Right atrium auricular region (tissue), 2 donors: ENCODE results near the gene LIMCH1. TPM values are rescaled to one million over a fixed set of nuclear protein-coding genes. Genes with fewer than 3 reads are reported as not detected.

Source experiments
- DNase-seq: peaks from one replicate; pipeline ENCODE4 v3.0.0-alpha.2; 2019; ENCODE audit warnings: low spot score
- H3K27ac ChIP-seq, 2 donors: fragments of 200-600 bp; sonication (generic); 1 replicate in 1 of 2; 2 replicates in 1 of 2; pipeline ENCODE4 v1.5.1; 2016 to 2019
- H3K27me3 ChIP-seq, 2 donors: fragments of 200-600 bp; sonication (generic); one replicate each; pipeline versions ENCODE4 v1.5.1 to v1.6.0; 2017 to 2019
- H3K36me3 ChIP-seq: fragments of 200-600 bp; sonication (generic); one replicate; pipeline ENCODE4 v1.5.1; 2016
- H3K4me1 ChIP-seq, 2 donors: fragments of 200-600 bp; sonication (generic); one replicate each; pipeline versions ENCODE4 v1.5.1 to v1.6.0; 2017 to 2019
- H3K4me3 ChIP-seq, 2 donors: fragments of 200-600 bp; sonication (generic); 1 replicate in 1 of 2; 2 replicates in 1 of 2; pipeline ENCODE4 v1.5.1; 2017 to 2019; ENCODE audit warnings: mild to moderate bottlenecking in 1 of 2, moderate library complexity in 1 of 2
- H3K9me3 ChIP-seq, 2 donors: fragments of 200-600 bp; sonication (generic); one replicate each; pipeline ENCODE4 v1.5.1; 2019
- total RNA-seq, 2 donors: library from RNA; depleted of rRNA; stranded (reverse); fragments of >200 nt; gene quantifications; one replicate each; pipeline ENCODE4 v1.1.0, GENCODE V29; 2016
- TF ChIP-seq, protein P1 (sequence below), 2 donors: fragments of 200-600 bp; sonication (generic); IDR thresholded peaks; one replicate each; pipeline ENCODE4 v1.5.1; 2019; ENCODE audit warnings: antibody characterized with exemption in 2 of 2

The LIMCH1 gene
- total RNA-seq, 2 donors from 2014 or later = 76.1 to 101 TPM

- Histone ChIP-seq H3K27ac (no peak overlapping the region), H3K9me3 (no peaks in the 10 kb centered on the region), H3K27me3 (no peaks in the 10 kb centered on the region), H3K4me1 (no peaks in the 10 kb centered on the region), H3K36me3 (peaks cover 40% of the 10 kb centered on the region), H3K4me3 (no peak overlapping the region)
- TF ChIP-seq, protein P1, sequence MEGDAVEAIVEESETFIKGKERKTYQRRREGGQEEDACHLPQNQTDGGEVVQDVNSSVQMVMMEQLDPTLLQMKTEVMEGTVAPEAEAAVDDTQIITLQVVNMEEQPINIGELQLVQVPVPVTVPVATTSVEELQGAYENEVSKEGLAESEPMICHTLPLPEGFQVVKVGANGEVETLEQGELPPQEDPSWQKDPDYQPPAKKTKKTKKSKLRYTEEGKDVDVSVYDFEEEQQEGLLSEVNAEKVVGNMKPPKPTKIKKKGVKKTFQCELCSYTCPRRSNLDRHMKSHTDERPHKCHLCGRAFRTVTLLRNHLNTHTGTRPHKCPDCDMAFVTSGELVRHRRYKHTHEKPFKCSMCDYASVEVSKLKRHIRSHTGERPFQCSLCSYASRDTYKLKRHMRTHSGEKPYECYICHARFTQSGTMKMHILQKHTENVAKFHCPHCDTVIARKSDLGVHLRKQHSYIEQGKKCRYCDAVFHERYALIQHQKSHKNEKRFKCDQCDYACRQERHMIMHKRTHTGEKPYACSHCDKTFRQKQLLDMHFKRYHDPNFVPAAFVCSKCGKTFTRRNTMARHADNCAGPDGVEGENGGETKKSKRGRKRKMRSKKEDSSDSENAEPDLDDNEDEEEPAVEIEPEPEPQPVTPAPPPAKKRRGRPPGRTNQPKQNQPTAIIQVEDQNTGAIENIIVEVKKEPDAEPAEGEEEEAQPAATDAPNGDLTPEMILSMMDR (IDR thresholded peaks at IDR 0.05) = no peak
- DNase-seq = no peak
Observed at GRCh38 chr4:41678086-41678816, 140.3 kb downstream of the LIMCH1 start.

DNA sequence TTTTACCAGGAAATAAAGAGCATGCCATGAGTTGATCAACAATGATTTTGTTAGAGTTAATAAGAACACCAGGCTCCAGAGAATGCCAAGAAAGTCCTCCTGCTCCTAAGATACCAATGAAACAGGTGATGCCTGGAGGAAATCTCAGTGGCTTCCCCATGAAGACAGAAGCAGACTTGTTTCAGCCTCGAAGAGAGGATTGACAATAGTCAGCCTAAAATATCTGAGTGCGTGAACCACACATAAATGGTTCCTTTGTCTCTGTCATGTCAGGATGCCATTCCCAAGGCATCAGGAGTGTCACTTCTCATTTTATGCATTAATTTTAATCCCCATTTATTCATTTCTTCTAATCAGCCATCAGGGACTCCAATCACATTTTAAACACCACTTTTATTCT, 141.0 kb downstream of the LIMCH1 start:
- H3K27me3 ChIP-seq = no peaks in the 10 kb centered on the region
- TF ChIP-seq, protein P1 (IDR thresholded peaks at IDR 0.05) = no peak
- no peak overlapping the region for H3K27ac ChIP-seq
- H3K36me3 ChIP-seq = peaks cover 42% of the 10 kb centered on the region
- no peaks in the 10 kb centered on the region for H3K4me1 ChIP-seq
- no peaks in the 10 kb centered on the region for H3K9me3 ChIP-seq
- no peak overlapping the region for H3K4me3 ChIP-seq
- DNase-seq = no peak

- H3K27ac ChIP-seq = no peak overlapping the region
- H3K4me3 ChIP-seq = no peak overlapping the region
- TF ChIP-seq, protein P1 (IDR thresholded peaks at IDR 0.05) = no peak
- H3K36me3 ChIP-seq = peaks cover 49% of the 10 kb centered on the region
- no peaks in the 10 kb centered on the region for H3K4me1 ChIP-seq
- H3K9me3 ChIP-seq = no peaks in the 10 kb centered on the region
- no peak for DNase-seq
- no peaks in the 10 kb centered on the region for H3K27me3 ChIP-seq
Observed at GRCh38 chr4:41679991-41680390, 142.0 kb downstream of the LIMCH1 start.

DNA sequence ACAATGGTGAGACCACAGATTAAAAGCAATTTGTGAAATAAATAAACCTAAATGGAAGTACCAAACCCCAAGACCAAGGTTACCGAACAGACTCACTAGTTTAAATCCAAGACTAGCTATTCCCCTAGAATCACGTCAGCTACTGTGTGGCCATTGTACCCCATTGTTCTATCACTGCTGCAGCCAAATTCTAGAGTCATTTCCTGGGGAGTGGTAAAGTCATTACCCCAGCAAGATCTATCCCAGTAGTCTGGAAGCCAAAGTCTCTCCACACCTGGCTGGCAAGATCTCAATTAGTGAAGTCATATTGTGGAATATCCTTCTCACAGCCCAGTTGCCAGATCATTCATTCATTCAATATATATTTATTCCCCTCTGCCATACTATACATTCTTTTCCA, 143.1 kb downstream of the LIMCH1 start:
- H3K27me3 ChIP-seq = no peaks in the 10 kb centered on the region
- no peaks in the 10 kb centered on the region for H3K4me1 ChIP-seq
- peaks cover 53% of the 10 kb centered on the region for H3K36me3 ChIP-seq
- DNase-seq = no peak
- H3K27ac ChIP-seq = no peak overlapping the region
- TF ChIP-seq, protein P1 (IDR thresholded peaks at IDR 0.05) = no peak
- H3K9me3 ChIP-seq = no peaks in the 10 kb centered on the region
- no peak overlapping the region for H3K4me3 ChIP-seq

- Histone ChIP-seq H3K36me3 (peaks cover 66% of the 10 kb centered on the region), H3K27me3 (no peaks in the 10 kb centered on the region), H3K27ac (no peak overlapping the region), H3K4me3 (no peak overlapping the region), H3K4me1 (no peaks in the 10 kb centered on the region), H3K9me3 (no peaks in the 10 kb centered on the region)
- TF ChIP-seq, protein P1 (IDR thresholded peaks at IDR 0.05) = no peak
- DNase-seq = no peak
Observed at GRCh38 chr4:41683326-41683725, 145.4 kb downstream of the LIMCH1 start.

GRCh38 chr4:41686893-41687292, 148.9 kb downstream of the LIMCH1 start:
- Histone ChIP-seq H3K9me3 (no peaks in the 10 kb centered on the region), H3K27me3 (no peaks in the 10 kb centered on the region), H3K4me1 (no peaks in the 10 kb centered on the region), H3K27ac (no peak overlapping the region), H3K36me3 (peaks cover 84% of the 10 kb centered on the region), H3K4me3 (no peak overlapping the region)
- TF ChIP-seq, protein P1 (IDR thresholded peaks at IDR 0.05) = no peak
- DNase-seq = no peak
